Upper lobe of left lung (tissue), 6 donors: ENCODE data around the gene SERHL2. TPM values are rescaled to one million over a fixed set of nuclear protein-coding genes. Genes with fewer than 3 reads are reported as not detected.
A peak's percentile ranks its signal among the peaks of the same experiment; 100 is the strongest.

Source experiments
- ATAC-seq, 2 donors: fragments of 200-7000 bp; cut with Tn5 transposase; one replicate each; pipeline ENCODE4 v1.9.1; 2022; ENCODE audit warnings: mild to moderate bottlenecking in 2 of 2, moderate library complexity in 2 of 2; ENCODE audit not compliant: low FRiP score in 2 of 2
- DNase-seq, 2 donors: peaks; one replicate each; pipeline ENCODE4 v3.0.0-alpha.2; 2019 to 2020
- H3K27ac ChIP-seq, 4 donors: fragments of 200-600 bp; sonication (generic); one replicate each; pipeline ENCODE4 v1.5.1; 2016 to 2019
- H3K27me3 ChIP-seq, 4 donors: fragments of 200-600 bp; sonication (generic); one replicate each; pipeline ENCODE4 v1.5.1; 2017 to 2019
- H3K36me3 ChIP-seq, 4 donors: fragments of 200-600 bp; sonication (generic); one replicate each; pipeline ENCODE4 v1.5.1; 2016 to 2019
- H3K4me1 ChIP-seq, 4 donors: fragments of 200-600 bp; sonication (generic); one replicate each; pipeline ENCODE4 v1.5.1; 2018 to 2019
- H3K4me3 ChIP-seq, 4 donors: fragments of 200-600 bp; sonication (generic); one replicate each; pipeline ENCODE4 v1.5.1; 2017 to 2019; ENCODE audit warnings: mild to moderate bottlenecking in 2 of 4, moderate library complexity in 1 of 4
- H3K9me3 ChIP-seq, 4 donors: fragments of 200-600 bp; sonication (generic); one replicate each; pipeline ENCODE4 v1.5.1; 2018 to 2019
- CTCF ChIP-seq, 6 experiments: fragments of 450-650 bp in 4 of 6; fragments of 200-600 bp in 2 of 6; sonication (generic) in 2 of 6; IDR thresholded peaks; one replicate each; pipeline ENCODE4 v1.5.1; 2016 to 2019; ENCODE audit warnings: antibody characterized with exemption in 6 of 6
- EP300 ChIP-seq, 4 donors: sonication (generic); formaldehyde crosslinking; IDR thresholded peaks; one replicate each; pipeline ENCODE4 v1.5.1; 2017; ENCODE audit warnings: antibody characterized with exemption in 4 of 4, control low read depth in 2 of 4
- POLR2A ChIP-seq, 4 donors: fragments of 450-650 bp; IDR thresholded peaks; one replicate each; pipeline ENCODE4 v1.5.1; 2016 to 2017; ENCODE audit warnings: antibody characterized with exemption in 4 of 4, mild to moderate bottlenecking in 2 of 4
- POLR2AphosphoS5 ChIP-seq, 2 donors: sonication (generic); formaldehyde crosslinking; IDR thresholded peaks; one replicate each; pipeline ENCODE4 v1.5.1; 2017; ENCODE audit warnings: antibody characterized with exemption in 2 of 2
- WGBS, 2 donors: methylation state at CpG; one replicate each; pipeline ENCODE4 v1.1.5; 2017 to 2018; 5-methylcytosine and 5-hydroxymethylcytosine counted together
- total RNA-seq, 6 donors: library from RNA; depleted of rRNA in 4 of 6; stranded (reverse); fragments of >200 nt in 4 of 6; gene quantifications; one replicate each; pipeline versions ENCODE4 v1.1.0 to v1.2.1, GENCODE V29; 2016 to 2021
- donor health status: DM: no; HTN: no; CAD: no; lungs with moderate emphysema.
- donor health status: DM: no; HTN: yes; CAD: no; lungs with severe emphysema.

Gene SERHL2
- total RNA-seq, 6 donors from 2014 or later: 1.1 to 4.9 (median 2.2) TPM; not detected in 1

- Histone ChIP-seq H3K4me3 (no peak overlapping the region), H3K27ac (no peak overlapping the region), H3K9me3 (no peaks in the 10 kb centered on the region), H3K36me3 (peaks cover 43 to 100% (median 92%) of the 10 kb centered on the region in 4 donors), H3K4me1 (peaks cover 0 to 7% (median 2%) of the 10 kb centered on the region in 4 donors), H3K27me3 (no peaks in the 10 kb centered on the region)
- TF ChIP-seq EP300 (IDR thresholded peaks at IDR 0.05) (no peak), CTCF (IDR thresholded peaks at IDR 0.05) (no peak), POLR2AphosphoS5 (IDR thresholded peaks at IDR 0.05) (no peak), POLR2A (IDR thresholded peaks at IDR 0.05) (no peak)
- DNase-seq (no peak), ATAC-seq (no peak)
- 89 to 94% methylated on average over 3 of the region's 3 CpGs for WGBS, 2 donors
Measured at GRCh38 chr22:42595434-42595833, 41.7 kb downstream of the SERHL2 start.

GRCh38 chr22:42596336-42596735, 42.6 kb downstream of the SERHL2 start:
- Histone ChIP-seq H3K27ac (peak overlapping the region in 1 of 4 donors; percentile 5), H3K4me1 (peaks cover 0 to 7% (median 3%) of the 10 kb centered on the region in 4 donors), H3K36me3 (peaks cover 42 to 100% (median 90%) of the 10 kb centered on the region in 4 donors), H3K9me3 (no peaks in the 10 kb centered on the region), H3K27me3 (no peaks in the 10 kb centered on the region), H3K4me3 (no peak overlapping the region)
- 54 to 57% methylated on average over 5 of the region's 5 CpGs for WGBS, 2 donors
- no peak for TF ChIP-seq POLR2AphosphoS5 (IDR thresholded peaks at IDR 0.05)
- no peak for TF ChIP-seq POLR2A (IDR thresholded peaks at IDR 0.05)
- ATAC-seq (peak; percentile 45 to 55), DNase-seq (no peak)

- Histone ChIP-seq H3K9me3 (no peaks in the 10 kb centered on the region), H3K27me3 (no peaks in the 10 kb centered on the region), H3K4me3 (no peak overlapping the region), H3K36me3 (peaks cover 47 to 100% (median 90%) of the 10 kb centered on the region in 4 donors), H3K4me1 (peaks cover 0 to 13% (median 8%) of the 10 kb centered on the region in 4 donors), H3K27ac (no peak overlapping the region)
- ATAC-seq (no peak), DNase-seq (no peak)
- WGBS, 2 donors: 91 to 93% methylated on average over 11 of the region's 11 CpGs
- no peak for TF ChIP-seq POLR2AphosphoS5 (IDR thresholded peaks at IDR 0.05)
- no peak for TF ChIP-seq EP300 (IDR thresholded peaks at IDR 0.05)
- TF ChIP-seq CTCF (IDR thresholded peaks at IDR 0.05): no peak
- no peak for TF ChIP-seq POLR2A (IDR thresholded peaks at IDR 0.05)
Measured at GRCh38 chr22:42596863-42597530, 43.2 kb downstream of the SERHL2 start.

- ATAC-seq: no peak
- H3K36me3 ChIP-seq: peaks cover 22 to 67% (median 55%) of the 10 kb centered on the region in 4 donors
Measured at GRCh38 chr22:42601879-42602465, 48.2 kb downstream of the SERHL2 start.

More at GRCh38 chr22:42601879-42602465, 48.2 kb downstream of the SERHL2 start:
- peak overlapping the region; percentile 12 to 45 (median 25) for H3K27ac ChIP-seq
- 68 to 81% methylated on average over 6 of the region's 6 CpGs for WGBS, 2 donors
- DNase-seq: no peak
- no peaks in the 10 kb centered on the region for H3K27me3 ChIP-seq
- H3K9me3 ChIP-seq: no peaks in the 10 kb centered on the region
- peaks cover 15 to 48% (median 39%) of the 10 kb centered on the region in 4 donors for H3K4me1 ChIP-seq
- TF ChIP-seq EP300 (IDR thresholded peaks at IDR 0.05) (no peak), CTCF (IDR thresholded peaks at IDR 0.05) (no peak), POLR2AphosphoS5 (IDR thresholded peaks at IDR 0.05) (no peak), POLR2A (IDR thresholded peaks at IDR 0.05) (no peak)
- H3K4me3 ChIP-seq: no peak overlapping the region
